Panc1 (cell line): ENCODE measurements around the gene PCCA. TPM values are rescaled to one million over a fixed set of nuclear protein-coding genes. Genes with fewer than 3 reads are reported as not detected.

Experiments
- ATAC-seq: fragments of 200-7000 bp; cut with Tn5 transposase; 2 replicates; pipeline ENCODE4 v1.9.1; 2020; ENCODE audit warnings: mild to moderate bottlenecking, moderate library complexity
- BruUV-seq: library from RNA; stranded (reverse); fragments of 400-500 nt; replicated peaks from 2 replicates; lab custom pipeline; 2021; lab: Mats Ljungman, UMichigan
- CTCF ChIA-PET: fragments of 300-600 bp; sonication (Branson Sonifier 250); formaldehyde crosslinking; loops from one replicate; lab custom pipeline; 2022; ENCODE audit warnings: antibody characterized with exemption; lab: Charles Lee
- POLR2A ChIA-PET: fragments of 300-600 bp; sonication (Branson Sonifier 250); formaldehyde crosslinking; loops from one replicate; lab custom pipeline; 2022; ENCODE audit warnings: antibody characterized with exemption; lab: Charles Lee
- DNase-seq: peaks from one replicate; pipeline ENCODE4 v3.0.0-alpha.2; 2010; ENCODE audit warnings: low read depth, low spot score
- H3K27ac ChIP-seq: 2 replicates; pipeline ENCODE4 v1.5.1; 2011; ENCODE audit warnings: mild to moderate bottlenecking, low read length, inconsistent platforms
- H3K27me3 ChIP-seq: fragments of 200-500 bp; sonication (Bioruptor generic); 2 replicates; pipeline ENCODE4 v1.6.0; 2014; ENCODE audit warnings: low read length, inconsistent platforms; ENCODE audit not compliant: control insufficient read depth, insufficient read depth
- H3K36me3 ChIP-seq: fragments of 200-500 bp; sonication (Bioruptor generic); 2 replicates; pipeline ENCODE4 v1.5.1; 2014; ENCODE audit warnings: inconsistent platforms, mild to moderate bottlenecking, low read length, moderate library complexity; ENCODE audit not compliant: control insufficient read depth, insufficient read depth
- H3K4me1 ChIP-seq: 2 replicates; pipeline ENCODE4 v1.5.1; 2011; ENCODE audit warnings: inconsistent platforms, mild to moderate bottlenecking, low read length, moderate library complexity; ENCODE audit not compliant: control insufficient read depth, insufficient read depth
- H3K4me3 ChIP-seq, 2 experiments: 2 replicates each; pipeline ENCODE4 v1.5.1; 2011 to 2012; ENCODE audit warnings: low read depth in 2 of 2, low read length in 2 of 2, mild to moderate bottlenecking in 2 of 2, inconsistent platforms in 1 of 2, moderate library complexity in 1 of 2
- H3K9me3 ChIP-seq: fragments of 200-500 bp; sonication (Bioruptor generic); 2 replicates; pipeline ENCODE4 v1.5.1; 2014; ENCODE audit warnings: low read depth, mild to moderate bottlenecking, inconsistent platforms, low read length, moderate library complexity; ENCODE audit not compliant: control insufficient read depth, insufficient read depth
- POLR2AphosphoS5 ChIP-seq: IDR thresholded peaks from 2 replicates; pipeline ENCODE4 v1.6.1; 2012; ENCODE audit warnings: mild to moderate bottlenecking, low read depth, low read length, moderate library complexity
- REST ChIP-seq, 2 experiments: IDR thresholded peaks; 2 replicates each; pipeline ENCODE4 v1.6.1; 2011 to 2012; ENCODE audit warnings: low read depth in 2 of 2, control low read depth in 1 of 2, low read length in 1 of 2, mild to moderate bottlenecking in 1 of 2, moderate library complexity in 1 of 2; ENCODE audit not compliant: insufficient read depth in 1 of 2
- SIN3A ChIP-seq: IDR thresholded peaks from 2 replicates; pipeline ENCODE4 v1.6.1; 2012; ENCODE audit warnings: low read depth, mild to moderate bottlenecking, low read length, moderate library complexity, borderline replicate concordance; ENCODE audit not compliant: insufficient read depth
- TCF7L2 ChIP-seq: IDR thresholded peaks from 2 replicates; pipeline ENCODE4 v1.6.1; 2011; ENCODE audit warnings: mild to moderate bottlenecking, low read depth, low read length, inconsistent platforms
- in situ Hi-C: cut with HindIII; loops from 2 replicates; pipeline ENCODE4 v1.10.0; 2016; ENCODE audit warnings: low sequenced_read_pairs, low pct_unique_long_range_greater_than_20kb
- intact Hi-C: fragments of 100-400 bp; cut with micrococcal nuclease; formaldehyde crosslinking; loops from one replicate; pipeline ENCODE4 v1.10.0; 2022; ENCODE audit not compliant: unreplicated experiment
- total RNA-seq: library from RNA; stranded (reverse); gene quantifications from one replicate; pipeline ENCODE4 v1.2.1, GENCODE V29; 2021; ENCODE audit not compliant: unreplicated experiment
- TF ChIP-seq, protein P1 (sequence below): fragments of 450-650 bp; IDR thresholded peaks from 2 replicates; pipeline ENCODE4 v1.5.1; 2017; ENCODE audit warnings: mild to moderate bottlenecking

The PCCA gene
- total RNA-seq, 1 experiment from 2014 or later = 14.7 TPM

- no peak overlapping the region for H3K27ac ChIP-seq
- CTCF ChIA-PET = no interaction called here
- in situ Hi-C loops = no loop called here
- no peaks in the 10 kb centered on the region for H3K27me3 ChIP-seq
- no peaks in the 10 kb centered on the region for H3K4me1 ChIP-seq
- intact Hi-C loops = no loop called here
- no peaks in the 10 kb centered on the region for H3K36me3 ChIP-seq
- POLR2A ChIA-PET = no interaction called here
- no peak overlapping the region for H3K4me3 ChIP-seq
- TF ChIP-seq REST (IDR thresholded peaks at IDR 0.05; ENCODE audit: insufficient read depth in 1 of 2, low read depth in 2 of 2, low read length in 1 of 2) (no peak), TCF7L2 (no peak)
- no peak for DNase-seq
- no peaks in the 10 kb centered on the region for H3K9me3 ChIP-seq
- BruUV-seq = no TSS peak
- ATAC-seq = no peak
Observed at GRCh38 chr13:100130092-100130491, 41.2 kb downstream of the PCCA start.

- no peak for DNase-seq
- no peak for ATAC-seq
- CTCF ChIA-PET = no interaction called here
- in situ Hi-C loops = no loop called here
- no peaks in the 10 kb centered on the region for H3K36me3 ChIP-seq
- H3K9me3 ChIP-seq = no peaks in the 10 kb centered on the region
- H3K27me3 ChIP-seq = no peaks in the 10 kb centered on the region
- POLR2A ChIA-PET = no interaction called here
- no TSS peak for BruUV-seq
- no peaks in the 10 kb centered on the region for H3K4me1 ChIP-seq
- no peak overlapping the region for H3K4me3 ChIP-seq
- no peak for TF ChIP-seq POLR2AphosphoS5
- H3K27ac ChIP-seq = no peak overlapping the region
- intact Hi-C loops = no loop called here
Observed at GRCh38 chr13:100130930-100131511, 42.1 kb downstream of the PCCA start.

DNA sequence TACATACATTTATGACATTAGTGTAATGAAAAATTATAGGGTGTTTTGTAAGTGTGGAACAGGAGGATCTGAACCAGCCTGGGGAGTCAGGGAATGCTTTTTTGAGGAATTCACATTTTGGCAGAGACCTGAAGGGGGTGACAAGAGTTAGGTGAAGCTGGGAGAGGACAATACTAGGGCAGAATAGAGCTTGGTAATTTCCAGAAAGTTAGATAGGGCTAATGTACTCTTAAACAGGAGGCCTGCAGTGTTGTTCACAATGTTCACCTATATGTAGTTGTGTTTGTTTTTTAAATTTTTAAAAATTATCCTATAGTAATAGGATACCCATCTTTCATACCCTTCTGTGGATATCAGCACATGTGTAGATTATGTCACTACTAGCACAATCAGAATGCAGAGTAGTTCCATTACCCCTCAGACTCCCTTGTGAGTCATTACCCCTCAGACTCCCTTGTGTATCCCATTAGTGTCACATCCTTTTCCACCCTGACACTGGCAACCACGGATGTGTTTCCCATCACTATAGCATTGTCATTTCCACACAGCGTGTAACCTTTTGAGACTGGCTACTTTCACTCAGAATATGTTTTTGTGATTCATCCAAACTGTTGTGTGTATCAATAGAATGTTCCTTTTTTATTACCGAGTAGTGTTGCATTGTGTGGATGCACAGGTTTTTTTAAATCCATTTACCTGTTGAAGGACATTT is 43.1 kb downstream of the PCCA start:
- Histone ChIP-seq H3K36me3 (no peaks in the 10 kb centered on the region), H3K27ac (no peak overlapping the region), H3K4me3 (no peak overlapping the region), H3K27me3 (no peaks in the 10 kb centered on the region), H3K9me3 (no peaks in the 10 kb centered on the region), H3K4me1 (no peaks in the 10 kb centered on the region)
- CTCF ChIA-PET = no interaction called here
- BruUV-seq = no TSS peak
- peak; percentile 43 for DNase-seq
- POLR2A ChIA-PET = no interaction called here
- intact Hi-C loops (no loop called here), in situ Hi-C loops (no loop called here)
- no peak for TF ChIP-seq TCF7L2
- TF ChIP-seq, protein P1, sequence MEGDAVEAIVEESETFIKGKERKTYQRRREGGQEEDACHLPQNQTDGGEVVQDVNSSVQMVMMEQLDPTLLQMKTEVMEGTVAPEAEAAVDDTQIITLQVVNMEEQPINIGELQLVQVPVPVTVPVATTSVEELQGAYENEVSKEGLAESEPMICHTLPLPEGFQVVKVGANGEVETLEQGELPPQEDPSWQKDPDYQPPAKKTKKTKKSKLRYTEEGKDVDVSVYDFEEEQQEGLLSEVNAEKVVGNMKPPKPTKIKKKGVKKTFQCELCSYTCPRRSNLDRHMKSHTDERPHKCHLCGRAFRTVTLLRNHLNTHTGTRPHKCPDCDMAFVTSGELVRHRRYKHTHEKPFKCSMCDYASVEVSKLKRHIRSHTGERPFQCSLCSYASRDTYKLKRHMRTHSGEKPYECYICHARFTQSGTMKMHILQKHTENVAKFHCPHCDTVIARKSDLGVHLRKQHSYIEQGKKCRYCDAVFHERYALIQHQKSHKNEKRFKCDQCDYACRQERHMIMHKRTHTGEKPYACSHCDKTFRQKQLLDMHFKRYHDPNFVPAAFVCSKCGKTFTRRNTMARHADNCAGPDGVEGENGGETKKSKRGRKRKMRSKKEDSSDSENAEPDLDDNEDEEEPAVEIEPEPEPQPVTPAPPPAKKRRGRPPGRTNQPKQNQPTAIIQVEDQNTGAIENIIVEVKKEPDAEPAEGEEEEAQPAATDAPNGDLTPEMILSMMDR = no peak
- no peak for TF ChIP-seq REST (IDR thresholded peaks at IDR 0.05; ENCODE audit: insufficient read depth in 1 of 2, low read depth in 2 of 2, low read length in 1 of 2)
- TF ChIP-seq SIN3A = no peak
- TF ChIP-seq POLR2AphosphoS5 = no peak
- peak; percentile 69; the same call in 1 of the 2 replicates for ATAC-seq
